ENCODE data around the gene CDKN1C.

DNA sequence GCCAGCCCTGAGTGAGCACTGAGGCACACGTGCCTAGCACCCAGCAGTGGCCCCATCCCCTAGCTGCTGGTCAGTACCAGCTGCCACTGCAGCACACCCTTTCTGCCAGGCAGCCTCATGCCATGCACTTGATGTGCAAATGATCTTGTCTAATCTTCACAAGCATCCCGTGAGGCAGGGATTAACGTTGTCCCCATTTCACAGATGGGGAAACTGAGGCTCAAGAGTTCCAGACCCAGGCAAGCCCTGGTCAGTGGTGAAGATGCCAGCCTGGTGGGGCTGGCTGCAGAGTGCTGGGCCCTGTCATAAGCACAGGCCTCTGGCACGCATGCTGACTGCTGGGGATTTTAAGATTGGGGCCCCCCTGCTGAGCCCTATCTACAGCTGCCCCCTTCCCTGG, 8.4 kb upstream of the CDKN1C start:
- no peak for TF ChIP-seq CTCF (IDR thresholded peaks at IDR 0.05; ENCODE audit: low read length)
- TF ChIP-seq EZH2 (optimal IDR thresholded peaks at IDR 0.05; ENCODE audit: low read depth, low read length): no peak

Data from MM.1S (cell line).